ENCODE results near the gene C1orf115.
"Not testable (repeated sequence)": the region's sequence is repeated elsewhere in the genome, so short reads cannot be mapped to it uniquely, and the experiment has no call there.

C1orf115 gene, protein sequence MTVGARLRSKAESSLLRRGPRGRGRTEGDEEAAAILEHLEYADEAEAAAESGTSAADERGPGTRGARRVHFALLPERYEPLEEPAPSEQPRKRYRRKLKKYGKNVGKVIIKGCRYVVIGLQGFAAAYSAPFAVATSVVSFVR

DNA sequence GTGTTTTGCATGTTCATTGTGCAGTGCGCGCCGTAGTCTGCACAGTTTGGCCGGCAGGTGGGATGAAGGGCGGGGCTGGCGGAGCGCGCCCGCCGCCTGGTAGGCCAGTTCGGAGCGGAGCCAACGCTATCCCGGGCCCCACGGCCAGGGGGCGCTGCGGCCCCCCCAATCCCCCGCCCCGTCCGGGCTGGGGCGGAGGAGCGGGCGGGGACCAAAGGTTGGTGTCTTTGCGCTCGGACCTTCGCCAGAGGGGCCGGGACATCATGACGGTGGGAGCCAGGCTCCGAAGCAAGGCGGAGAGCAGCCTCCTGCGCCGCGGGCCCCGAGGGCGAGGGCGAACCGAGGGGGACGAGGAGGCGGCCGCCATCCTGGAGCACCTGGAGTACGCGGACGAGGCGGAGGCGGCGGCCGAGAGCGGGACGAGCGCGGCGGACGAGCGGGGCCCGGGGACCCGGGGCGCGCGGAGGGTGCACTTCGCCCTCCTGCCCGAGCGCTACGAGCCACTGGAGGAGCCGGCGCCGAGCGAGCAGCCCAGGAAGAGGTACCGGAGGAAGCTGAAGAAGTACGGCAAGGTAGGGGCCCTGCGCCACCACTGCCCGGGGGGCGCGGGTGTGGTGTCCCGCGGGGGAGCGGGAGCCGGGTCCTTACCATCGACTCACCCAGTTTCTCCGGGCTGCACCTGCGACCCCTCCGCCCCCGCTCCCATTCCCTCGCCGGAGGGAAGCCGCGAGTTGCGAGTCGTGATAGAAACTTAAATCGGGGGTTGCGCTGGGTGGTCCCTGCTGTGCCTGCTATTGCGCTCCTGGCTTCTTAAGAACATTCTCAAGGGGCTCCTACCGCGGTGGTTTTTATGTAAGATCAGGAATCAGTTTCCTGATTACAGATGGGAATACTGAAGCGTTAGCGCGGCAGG, at the start of gene C1orf115:
TSS of gene C1orf115 (plus strand) at position 224 of the 913 bp plus-strand sequence. CDS start at position 264, 40 bp downstream.
- DNase-seq (ENCODE audit: low read depth in 2 of 2) = peak; percentile 19 to 29

DNA sequence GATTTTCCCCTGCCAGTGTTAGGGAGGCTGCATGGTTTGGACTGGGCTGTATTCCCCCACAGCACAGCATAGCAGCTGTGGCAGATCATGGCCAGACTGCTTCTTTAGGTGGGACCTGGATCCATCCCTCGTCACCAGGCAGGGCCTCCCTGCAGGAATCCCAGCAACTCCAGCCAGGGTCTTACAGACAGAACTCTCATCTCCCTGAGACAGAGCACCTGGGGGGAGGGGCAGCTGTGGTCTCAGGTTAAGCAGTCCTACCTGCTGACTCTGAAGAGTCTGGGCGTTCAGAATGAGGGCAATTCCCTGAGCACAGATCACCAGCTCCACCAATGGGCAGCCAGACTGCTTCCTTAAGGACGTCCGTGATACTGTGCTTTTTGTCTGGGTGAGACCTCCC, 47.9 kb upstream of the C1orf115 start:
- no peak for DNase-seq (ENCODE audit: low read depth in 2 of 2)

DNA sequence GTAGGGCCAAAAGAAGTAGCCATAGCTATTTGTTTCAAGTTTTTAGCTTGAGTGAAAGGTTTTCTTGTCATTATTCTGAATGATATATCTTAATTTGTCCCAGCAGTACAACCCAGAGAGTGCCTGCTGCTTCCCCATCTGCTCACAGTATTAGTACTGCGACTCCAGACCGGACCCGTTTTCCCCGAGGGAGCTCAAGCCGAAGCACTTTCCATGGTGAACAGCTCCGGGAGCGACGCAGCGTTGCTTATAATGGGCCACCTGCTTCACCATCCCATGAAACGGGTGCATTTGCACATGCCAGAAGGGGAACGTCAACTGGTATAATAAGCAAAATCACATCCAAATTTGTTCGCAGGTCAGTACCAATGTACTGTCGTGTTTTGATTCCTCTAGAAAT, 37.2 kb upstream of the C1orf115 start:
- no peak for DNase-seq (ENCODE audit: low read depth in 2 of 2)

DNA sequence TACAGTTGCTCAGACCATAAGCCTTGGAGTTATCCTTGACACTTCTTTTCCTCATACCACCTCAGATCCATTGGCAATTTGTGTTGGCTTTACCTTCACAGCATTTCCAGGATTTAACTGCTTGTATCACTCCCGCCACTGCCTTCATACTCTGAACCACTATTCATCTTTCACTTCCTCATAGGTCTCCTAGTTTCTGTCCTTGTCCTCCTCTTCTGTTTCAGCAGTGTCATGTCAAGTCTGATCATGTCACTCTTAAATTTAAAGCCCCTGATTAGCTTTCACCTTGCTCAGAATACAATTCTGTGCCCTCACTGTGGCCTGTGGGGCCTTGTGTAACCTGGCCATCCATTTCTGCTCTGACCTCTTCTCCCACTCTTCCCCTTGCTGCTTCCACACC, 34.7 kb upstream of the C1orf115 start:
- no peak for DNase-seq (ENCODE audit: low read depth in 2 of 2)

DNA sequence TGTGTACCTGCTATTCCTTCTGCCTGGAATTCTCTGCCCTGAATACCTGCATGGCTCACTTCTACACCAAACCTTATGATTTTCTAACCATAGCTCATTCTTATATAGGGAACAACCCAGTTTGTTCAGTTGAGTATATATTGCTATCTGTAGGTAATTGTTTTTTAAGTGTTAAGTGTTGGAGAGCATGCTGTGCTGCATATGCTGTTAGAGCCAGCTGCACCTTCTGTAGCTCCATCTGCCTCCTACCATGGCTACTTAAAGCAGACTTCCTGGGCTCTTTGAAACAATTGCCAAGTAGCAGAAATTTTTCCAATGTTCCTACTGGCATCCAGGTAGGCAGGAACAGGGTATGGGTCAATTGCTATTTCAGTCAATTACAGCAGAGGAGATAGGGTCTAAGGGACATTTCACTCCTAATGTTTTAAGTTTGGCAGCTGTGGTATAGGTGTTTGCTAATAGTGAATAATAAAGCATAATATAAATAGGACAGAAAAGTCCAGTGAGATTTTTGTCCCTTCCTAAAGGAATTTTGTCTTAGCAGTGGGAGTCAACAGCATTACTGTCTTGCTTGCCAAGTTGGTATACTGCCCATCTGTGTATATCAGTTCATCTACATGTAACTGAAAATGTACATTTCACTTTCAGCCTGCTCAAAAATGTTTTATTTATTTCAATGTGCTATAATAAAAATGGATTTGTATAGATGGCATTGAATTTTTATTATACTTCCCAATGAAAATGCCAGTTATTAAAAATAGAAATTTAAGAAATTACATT, 34.0 kb upstream of the C1orf115 start:
- DNase-seq (ENCODE audit: low read depth in 2 of 2) = no peak

DNA sequence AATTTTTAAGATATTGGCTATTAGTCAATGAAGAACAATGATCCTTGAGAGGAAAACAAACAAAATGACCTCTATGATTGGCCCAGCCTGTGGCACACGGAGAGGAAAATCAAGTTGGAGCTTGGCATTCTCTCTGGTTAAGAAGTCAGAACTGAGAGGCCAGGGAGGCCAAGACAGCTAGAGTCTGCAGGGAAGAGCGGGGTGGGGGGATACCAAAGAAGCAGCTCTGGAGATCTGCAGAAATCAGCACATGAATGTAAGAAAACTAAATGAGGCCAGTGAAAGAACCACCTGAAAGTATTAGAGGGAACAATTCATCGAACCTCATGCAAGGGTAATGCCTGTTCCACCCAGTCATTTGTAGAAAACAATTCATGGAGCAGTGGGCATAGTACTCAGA, 23.8 kb upstream of the C1orf115 start:
- no peak for DNase-seq (ENCODE audit: low read depth in 2 of 2)

DNA sequence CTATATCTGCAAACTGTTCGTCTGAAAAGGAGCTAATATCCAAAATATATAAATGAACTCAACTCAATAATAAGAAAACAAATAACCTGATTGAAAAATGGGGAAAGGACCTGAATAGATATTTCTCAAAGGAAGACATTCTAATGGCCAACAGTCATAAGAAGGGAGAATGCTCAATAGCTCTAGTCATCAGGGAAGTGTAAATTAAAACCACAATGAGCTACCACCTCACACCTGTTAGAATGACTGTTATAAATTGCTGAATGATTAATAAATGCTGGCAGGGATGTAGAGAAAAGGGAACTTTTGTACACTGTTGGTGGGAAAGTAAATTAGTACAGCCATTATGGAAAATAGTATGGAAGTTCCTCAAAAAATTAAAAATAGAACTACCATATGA, 21.2 kb upstream of the C1orf115 start:
- no peak for DNase-seq (ENCODE audit: low read depth in 2 of 2)

DNA sequence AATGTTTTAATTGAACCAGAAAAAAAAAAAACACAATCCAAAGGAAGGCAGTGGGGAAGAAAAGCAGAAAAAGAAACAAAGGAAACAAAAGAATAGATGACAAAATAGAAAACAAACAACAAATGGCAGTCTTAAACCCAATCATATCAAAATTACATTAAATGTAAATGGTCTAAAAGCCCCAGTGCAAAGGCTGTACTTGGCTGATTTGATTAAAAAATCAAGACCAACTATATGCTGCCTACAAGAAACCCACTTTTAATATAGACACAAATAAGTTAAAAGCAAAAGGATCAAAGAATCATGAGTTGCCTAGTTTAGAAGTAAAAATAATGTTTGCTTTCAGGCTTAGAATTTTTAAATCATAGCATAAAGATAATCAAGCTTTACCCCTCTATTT, 19.8 kb upstream of the C1orf115 start:
- DNase-seq (ENCODE audit: low read depth in 2 of 2) = no peak

DNA sequence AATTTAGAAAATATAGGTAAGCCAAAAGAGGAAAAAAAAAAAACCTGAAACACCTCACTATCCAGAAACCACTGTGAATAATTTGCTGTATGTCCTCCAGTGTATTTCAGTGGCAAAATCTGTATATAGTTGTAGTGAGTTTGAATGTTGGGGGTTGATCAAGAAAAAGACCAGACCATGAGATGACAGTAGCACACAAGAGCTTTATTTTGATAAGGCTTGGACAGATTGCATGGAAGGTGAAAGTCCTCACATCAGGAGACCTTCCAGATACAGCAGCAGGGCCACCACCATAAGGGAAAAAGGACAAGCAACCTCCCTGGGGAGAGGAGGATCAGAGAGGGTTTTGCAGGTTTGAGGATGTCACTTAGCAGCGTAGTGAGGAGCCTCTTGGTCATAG, 16.2 kb upstream of the C1orf115 start:
- DNase-seq (ENCODE audit: low read depth in 2 of 2) = no peak

DNA sequence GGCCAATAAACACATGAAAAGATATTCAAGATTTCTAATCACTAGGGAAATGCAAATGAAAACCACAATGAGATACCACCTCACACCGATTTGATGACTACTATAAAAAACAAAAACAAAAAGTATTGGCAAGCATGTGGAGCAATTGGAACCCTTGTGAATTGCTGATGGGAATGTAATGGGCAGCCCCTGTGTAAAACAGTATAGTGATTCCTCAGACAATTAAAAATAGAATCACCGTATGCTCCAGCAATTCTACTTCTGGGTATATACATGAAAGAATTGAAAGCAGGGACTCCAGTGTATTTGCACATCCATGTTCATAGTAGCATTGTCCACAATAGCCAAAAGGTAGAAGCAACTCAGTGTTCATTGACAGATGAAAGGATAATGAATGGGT, 12.9 kb upstream of the C1orf115 start:
- DNase-seq (ENCODE audit: low read depth in 2 of 2) = no peak

DNA sequence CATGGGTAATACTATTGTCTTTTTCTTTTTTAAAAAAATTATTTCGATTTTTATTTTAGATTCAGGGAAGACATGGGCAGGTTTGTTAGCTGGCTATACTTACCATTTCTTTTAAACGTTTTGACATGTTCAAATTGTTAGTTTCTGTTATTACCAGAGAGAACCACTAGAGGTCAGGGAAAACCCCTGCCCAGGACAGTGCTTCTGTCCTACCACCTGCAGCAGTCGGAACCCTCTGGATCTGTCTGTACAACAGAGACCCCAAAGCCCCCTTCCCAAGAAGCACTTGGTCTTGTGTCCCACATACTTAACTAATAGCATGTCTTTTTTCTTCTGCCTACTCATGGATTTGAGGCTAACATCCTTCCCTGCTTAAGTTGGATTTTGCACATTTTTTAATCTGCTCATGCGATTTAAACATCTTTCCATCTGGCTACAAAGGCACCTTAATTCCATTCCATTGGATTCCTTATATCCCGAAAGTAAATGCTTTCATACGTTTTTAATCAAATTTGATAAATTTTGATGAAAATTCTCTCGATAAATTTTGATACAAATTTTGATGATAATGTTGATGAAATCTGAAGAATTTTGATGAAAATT, 10.0 kb upstream of the C1orf115 start:
- DNase-seq (ENCODE audit: low read depth in 2 of 2) = no peak

DNA sequence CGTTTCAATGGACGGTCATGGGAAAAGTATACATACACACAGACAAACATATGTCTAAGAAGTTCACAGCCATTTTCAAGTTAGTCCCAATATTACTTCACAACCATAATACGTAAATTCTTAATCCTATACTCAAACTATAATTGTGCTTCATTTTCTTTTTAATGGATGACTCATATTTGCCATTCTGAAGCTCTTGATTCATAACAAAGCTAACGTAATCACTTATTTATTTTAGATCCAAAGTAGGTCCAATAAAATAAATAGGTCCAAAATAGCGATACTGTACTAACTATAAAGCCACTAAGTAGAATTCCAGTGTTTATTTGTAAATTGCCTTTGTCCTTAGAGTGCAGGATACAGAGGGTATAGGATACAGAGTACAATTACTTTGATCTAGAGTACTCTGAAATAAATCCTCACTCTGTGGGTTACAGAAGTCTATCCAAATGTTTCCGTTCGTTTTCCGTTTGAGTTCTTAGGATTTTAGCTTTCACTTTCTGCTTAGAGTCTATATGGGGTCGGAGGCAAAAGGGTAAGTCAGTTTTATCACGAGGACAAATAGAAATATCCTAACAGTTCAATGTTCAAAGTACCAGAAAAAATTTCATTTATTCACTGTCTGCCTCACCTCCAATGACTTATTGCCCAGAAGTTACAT, 8.8 kb upstream of the C1orf115 start:
- DNase-seq (ENCODE audit: low read depth in 2 of 2) = no peak

DNA sequence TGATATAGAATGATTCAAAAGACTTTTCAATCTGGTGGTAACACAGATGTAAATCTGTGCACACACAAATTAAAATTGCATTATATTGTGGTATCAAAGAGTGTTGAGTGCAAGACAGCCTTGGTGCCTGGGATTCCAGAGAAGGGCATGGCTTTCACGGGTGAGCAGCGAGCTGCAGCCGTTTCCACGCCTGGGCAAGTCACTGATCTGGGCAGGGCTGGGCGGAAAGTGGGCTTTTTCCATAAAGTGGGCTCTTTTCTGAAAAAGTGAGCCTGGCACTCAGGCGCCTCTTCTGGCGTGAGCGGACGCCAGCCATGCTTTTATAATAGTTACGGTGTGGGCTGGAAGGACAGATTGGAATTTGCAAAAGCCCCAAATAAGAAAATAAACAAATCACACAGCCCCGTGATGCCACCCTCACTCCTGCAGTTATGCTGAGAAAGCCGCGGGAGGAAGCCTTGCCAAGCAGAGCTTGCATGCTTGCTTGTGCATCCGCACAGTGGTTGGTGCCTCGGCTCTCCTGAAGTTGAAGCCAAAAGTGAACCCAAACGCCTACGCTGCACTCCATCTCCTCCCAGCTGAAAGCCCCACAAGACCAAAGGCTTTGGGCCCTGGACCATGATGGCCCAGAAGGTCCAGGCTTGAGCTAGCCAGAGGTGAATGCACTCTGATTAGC, 7.1 kb upstream of the C1orf115 start:
- DNase-seq (ENCODE audit: low read depth in 2 of 2) = no peak

DNA sequence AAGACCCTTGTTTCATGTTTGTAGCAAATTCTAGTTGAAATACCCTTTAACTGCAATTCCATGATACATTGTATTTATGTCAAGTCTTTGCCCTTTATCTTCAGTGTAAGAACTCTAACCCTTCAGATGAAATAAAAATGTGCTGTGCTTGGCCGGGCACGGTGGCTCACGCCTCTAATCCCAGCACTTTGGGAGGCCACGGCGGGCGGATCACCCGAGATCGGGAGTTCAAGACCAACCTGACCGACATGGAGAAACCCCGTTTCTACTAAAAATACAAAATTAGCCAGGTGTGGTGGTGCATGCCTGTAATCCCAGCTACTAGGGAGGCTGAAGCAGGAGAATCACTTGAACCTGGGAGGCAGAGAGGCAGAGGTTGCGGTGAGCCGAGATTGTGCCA, 6.4 kb upstream of the C1orf115 start:
- DNase-seq (ENCODE audit: low read depth in 2 of 2) = not testable (repeated sequence)

DNA sequence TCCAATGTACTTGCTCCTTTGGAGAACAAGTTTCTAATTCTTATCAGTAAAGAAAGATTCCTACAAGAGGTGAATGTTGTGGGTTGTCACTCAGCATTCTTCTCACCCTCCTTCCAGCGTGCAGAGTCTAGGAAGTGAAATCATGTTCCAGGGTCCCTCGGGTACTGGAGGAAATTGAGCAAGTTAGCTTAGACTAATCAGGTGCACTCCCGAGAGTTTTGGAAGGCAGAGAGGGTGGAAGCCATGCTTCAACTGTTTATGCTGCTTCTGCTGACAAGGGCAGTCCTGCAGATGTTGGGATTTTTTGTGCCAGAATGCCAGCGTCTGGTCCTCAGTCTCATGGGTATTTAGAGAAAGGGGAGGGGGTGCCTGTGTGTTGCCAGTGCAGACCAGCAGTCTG, 5.3 kb upstream of the C1orf115 start:
- no peak for DNase-seq (ENCODE audit: low read depth in 2 of 2)

DNA sequence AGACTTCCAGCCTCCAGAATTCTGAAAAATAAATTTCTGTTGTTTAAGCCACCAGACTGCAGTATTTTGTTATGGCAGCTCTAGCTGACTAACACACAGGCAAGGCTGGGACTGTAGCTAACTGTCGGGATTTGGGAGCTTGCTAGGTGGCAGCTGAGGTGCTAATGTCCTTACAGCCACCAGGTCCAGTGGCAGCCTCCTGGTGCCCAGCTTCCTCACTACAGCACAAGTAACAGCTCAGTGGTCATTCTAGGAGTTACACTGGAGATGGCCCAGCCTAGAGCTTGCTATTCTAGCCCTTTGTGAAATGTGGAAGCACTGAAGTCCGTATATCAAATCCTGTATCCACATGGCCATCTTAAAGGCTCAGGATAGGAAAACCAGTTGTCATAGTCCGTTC, 4.3 kb upstream of the C1orf115 start:
- no peak for DNase-seq (ENCODE audit: low read depth in 2 of 2)

DNA sequence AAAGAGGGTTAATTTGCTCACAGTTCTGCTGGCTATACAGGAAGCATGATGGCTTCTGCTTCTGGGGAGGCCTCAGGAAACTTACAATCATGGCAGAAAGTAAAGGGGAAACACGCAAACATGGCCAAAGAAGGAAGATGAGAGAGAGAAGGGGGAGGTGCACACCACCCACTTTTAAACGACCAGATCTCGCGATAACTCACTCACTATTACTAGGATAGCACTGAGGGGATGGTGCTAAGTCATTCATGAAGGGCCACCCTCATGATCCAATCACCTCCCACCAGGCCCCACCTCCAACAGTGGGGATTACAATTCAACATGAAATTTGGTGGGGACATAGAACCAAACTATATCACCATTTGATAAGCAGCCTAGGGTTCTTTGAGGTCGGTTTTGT, 2.4 kb upstream of the C1orf115 start:
- no peak for DNase-seq (ENCODE audit: low read depth in 2 of 2)

DNA sequence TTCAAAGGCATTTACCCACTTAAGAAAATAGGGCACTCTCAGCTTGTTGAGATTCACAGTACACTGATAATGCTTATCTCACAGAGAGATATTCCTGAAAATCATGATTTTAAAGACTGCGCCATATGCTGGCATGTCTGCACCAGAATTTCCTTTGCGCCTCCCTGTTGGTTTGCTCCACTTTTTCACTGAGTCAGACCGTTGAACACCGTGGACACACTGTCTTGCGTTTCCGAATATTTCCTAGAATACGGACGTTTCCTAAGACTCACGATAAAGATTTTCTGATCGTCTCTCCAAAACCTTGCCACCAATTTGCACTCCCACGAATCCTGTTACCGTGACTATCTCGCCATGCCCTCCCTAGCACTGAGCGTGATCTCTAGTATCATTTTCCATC, 497 bp upstream of the C1orf115 start:
- no peak for DNase-seq (ENCODE audit: low read depth in 2 of 2)

DNA sequence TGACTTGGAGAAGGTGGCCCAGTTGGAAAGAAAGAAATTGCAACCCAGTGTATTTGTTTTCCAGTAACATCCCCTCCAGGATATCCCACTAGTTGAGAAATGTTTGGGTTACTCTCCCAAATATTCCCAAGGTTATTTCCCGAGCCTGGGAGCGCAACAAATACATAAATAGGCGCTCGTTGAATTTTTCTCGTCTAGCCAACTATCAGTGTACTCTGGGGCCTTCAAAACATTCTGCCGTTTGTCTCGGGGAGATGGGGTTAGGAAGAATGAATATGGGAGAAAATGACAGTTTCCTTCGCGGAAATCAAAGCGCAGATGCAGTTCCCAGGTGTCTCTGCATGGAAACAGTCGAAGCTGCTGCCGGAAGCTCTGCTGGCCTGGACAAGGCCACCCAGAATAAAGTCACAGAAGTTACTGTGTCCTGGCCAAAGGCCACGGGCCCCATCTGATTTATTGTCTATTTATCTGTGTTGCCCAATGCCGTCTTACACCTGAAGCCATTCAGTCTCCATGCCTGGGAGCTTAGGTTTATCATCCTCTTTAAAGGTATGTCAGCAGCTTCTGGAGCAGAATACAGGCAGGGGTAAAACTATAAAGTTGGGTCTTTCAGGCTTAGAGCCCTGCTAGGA, 1.0 kb downstream of the C1orf115 start:
- DNase-seq (ENCODE audit: low read depth in 2 of 2) = no peak

DNA sequence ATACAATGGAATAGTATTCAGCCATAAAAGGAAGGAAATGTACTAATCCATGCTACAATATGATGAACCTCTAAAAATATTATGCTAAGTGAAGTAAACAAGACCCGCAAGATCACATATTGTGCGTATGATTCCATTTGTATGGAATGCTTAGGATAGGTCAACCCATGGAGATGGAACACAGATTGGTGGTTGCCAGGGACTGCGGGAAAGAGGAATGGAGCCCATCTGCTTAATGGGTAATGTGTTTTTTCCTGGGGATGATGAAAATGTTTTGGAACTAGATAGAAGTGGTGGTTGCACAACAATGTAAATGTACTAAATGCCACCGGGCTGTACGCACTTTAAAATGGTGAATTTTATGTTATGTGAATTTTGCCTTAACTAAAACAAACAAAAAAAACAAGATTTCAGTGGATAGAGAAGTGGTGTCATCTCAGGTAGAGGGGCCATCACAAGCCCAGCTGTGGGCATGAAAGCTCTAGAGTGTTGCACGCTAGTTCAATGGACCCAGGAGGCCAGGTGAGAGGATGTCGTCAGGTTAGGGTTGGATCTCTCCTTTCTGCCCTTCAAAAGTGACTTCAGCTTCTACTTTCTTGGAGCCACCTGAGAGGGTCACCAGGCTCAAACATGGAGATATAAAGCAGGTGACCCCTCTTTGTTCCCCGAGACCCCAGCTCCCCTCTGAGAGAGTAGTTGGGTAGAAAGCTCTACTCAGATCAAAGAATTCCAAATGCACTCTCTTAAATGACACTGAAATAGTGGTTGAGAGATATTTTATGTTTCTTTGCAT, 2.5 kb downstream of the C1orf115 start:
- DNase-seq (ENCODE audit: low read depth in 2 of 2) = no peak

Data from stimulated activated CD8-positive, alpha-beta memory T cell treated with anti-CD3 and anti-CD28 coated beads, Interleukin-15, amount 100 ng/mL, for 4 hours (primary cell).